DND-41 (cell line): ENCODE results near the gene CRY1.

Experiments
- EZH2 ChIP-seq: IDR thresholded peaks from 3 replicates; pipeline ENCODE4 v1.6.1; 2012; ENCODE audit warnings: borderline replicate concordance, low read depth, mild to moderate bottlenecking, moderate library complexity, low read length, inconsistent platforms; ENCODE audit not compliant: severe bottlenecking
- TF ChIP-seq, protein P1 (sequence below): IDR thresholded peaks from 2 replicates; pipeline ENCODE4 v1.5.1; 2012; ENCODE audit warnings: borderline replicate concordance, low read length, moderate library complexity, mild to moderate bottlenecking; ENCODE audit not compliant: poor library complexity, severe bottlenecking; ENCODE audit errors: extremely low read depth

DNA sequence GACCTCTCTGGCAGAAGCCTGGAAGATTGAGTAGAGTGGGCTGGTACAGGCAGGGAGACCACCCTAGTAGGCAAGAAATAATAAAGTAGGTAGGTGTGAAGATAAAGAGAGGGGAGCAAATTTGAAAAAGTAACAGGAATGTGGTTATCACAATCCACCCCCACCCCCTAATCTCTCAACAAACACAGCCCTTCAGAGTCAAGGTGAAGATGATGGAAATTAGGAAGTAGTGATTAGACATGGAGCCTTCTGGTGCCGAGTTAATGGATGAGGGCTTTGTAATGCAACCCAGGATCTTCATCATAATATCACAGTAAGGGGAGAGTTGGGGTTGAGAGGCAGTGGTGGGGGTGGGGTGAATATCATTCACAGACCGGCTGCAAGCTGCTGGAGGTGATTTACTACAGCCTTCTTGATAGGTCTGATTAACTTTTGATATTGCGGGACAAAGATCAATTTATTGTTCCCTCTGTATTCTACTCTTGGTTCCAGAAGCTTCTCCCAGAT, 29.2 kb upstream of the CRY1 start:
- TF ChIP-seq, protein P1, sequence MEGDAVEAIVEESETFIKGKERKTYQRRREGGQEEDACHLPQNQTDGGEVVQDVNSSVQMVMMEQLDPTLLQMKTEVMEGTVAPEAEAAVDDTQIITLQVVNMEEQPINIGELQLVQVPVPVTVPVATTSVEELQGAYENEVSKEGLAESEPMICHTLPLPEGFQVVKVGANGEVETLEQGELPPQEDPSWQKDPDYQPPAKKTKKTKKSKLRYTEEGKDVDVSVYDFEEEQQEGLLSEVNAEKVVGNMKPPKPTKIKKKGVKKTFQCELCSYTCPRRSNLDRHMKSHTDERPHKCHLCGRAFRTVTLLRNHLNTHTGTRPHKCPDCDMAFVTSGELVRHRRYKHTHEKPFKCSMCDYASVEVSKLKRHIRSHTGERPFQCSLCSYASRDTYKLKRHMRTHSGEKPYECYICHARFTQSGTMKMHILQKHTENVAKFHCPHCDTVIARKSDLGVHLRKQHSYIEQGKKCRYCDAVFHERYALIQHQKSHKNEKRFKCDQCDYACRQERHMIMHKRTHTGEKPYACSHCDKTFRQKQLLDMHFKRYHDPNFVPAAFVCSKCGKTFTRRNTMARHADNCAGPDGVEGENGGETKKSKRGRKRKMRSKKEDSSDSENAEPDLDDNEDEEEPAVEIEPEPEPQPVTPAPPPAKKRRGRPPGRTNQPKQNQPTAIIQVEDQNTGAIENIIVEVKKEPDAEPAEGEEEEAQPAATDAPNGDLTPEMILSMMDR, result no peak
- TF ChIP-seq EZH2, result no peak
